ENCODE results near the gene PTPRB. TPM values are rescaled to one million over a fixed set of nuclear protein-coding genes. Genes with fewer than 3 reads are reported as not detected.

Gene PTPRB
- total and polyA plus RNA-seq, 2 donors (not counting 1 experiment from before 2014, with no cell fraction given): 0.01 TPM; not detected in 1

- no peak overlapping the region for H3K4me3 Mint-ChIP-seq
- no peak for ATAC-seq (ENCODE audit: low read depth)
- H3K27ac Mint-ChIP-seq: no peak overlapping the region
- H3K4me1 Mint-ChIP-seq: no peaks in the 10 kb centered on the region
- Histone ChIP-seq H2AFZ (ENCODE audit: insufficient read depth, low read depth, low read length, poor library complexity, severe bottlenecking) (no peak overlapping the region), H3K4me3 (ENCODE audit: control extremely low read depth in 1 of 5, extremely low read depth in 1 of 5, insufficient read depth in 1 of 5, low read depth in 2 of 5, low read length in 4 of 5) (no peak overlapping the region), H3K36me3 (replicated peaks in 1 of 2; ENCODE audit: control extremely low read depth in 1 of 2, control insufficient read depth in 1 of 2, extremely low read depth in 1 of 2, insufficient read depth in 2 of 2, low read length in 1 of 2) (no peaks in the 10 kb centered on the region), H3K4me2 (replicated peaks; ENCODE audit: low read depth, low read length, poor library complexity, severe bottlenecking) (no peak overlapping the region), H3K4me1 (ENCODE audit: control insufficient read depth in 2 of 2, insufficient read depth in 2 of 2, low read length in 2 of 2) (no peaks in the 10 kb centered on the region), H3K79me2 (ENCODE audit: control insufficient read depth, insufficient read depth, low read length) (no peaks in the 10 kb centered on the region), H4K20me1 (ENCODE audit: control insufficient read depth, insufficient read depth, low read length, poor library complexity, severe bottlenecking) (no peaks in the 10 kb centered on the region), H3K9me3 (ENCODE audit: control extremely low read depth in 1 of 3, control insufficient read depth in 2 of 3, insufficient read depth in 1 of 3, low read length in 2 of 3) (peaks cover 0 to 3% (median 0%) of the 10 kb centered on the region in 3 donors), H3K27me3 (replicated peaks in 1 of 4; ENCODE audit: control extremely low read depth in 1 of 4, control insufficient read depth in 3 of 4, insufficient read depth in 4 of 4, low read length in 3 of 4) (peaks cover 0 to 5% (median 1%) of the 10 kb centered on the region in 4 experiments), H3K27ac (ENCODE audit: low read length in 2 of 2) (no peak overlapping the region), H3K9ac (ENCODE audit: low read length) (no peak overlapping the region)
- ChIA-PET CTCF (no interaction called here), POLR2A (no interaction called here)
- no peaks in the 10 kb centered on the region for H3K9me3 Mint-ChIP-seq (ENCODE audit: insufficient read depth)
- no CpG with 5 or more reads among the region's 4 CpGs for WGBS (ENCODE audit: insufficient coverage)
- TF ChIP-seq EZH2 (IDR thresholded peaks at IDR 0.05; ENCODE audit: borderline replicate concordance, insufficient read depth, low read depth, low read length, poor library complexity, severe bottlenecking) (no peak), CTCF (IDR thresholded peaks at IDR 0.05) (no peak)
- H3K27me3 Mint-ChIP-seq: peaks cover 17% of the 10 kb centered on the region
- no peak for DNase-seq
- intact Hi-C loops (cut with micrococcal nuclease): no loop called here
Observed at GRCh38 chr12:70617450-70617849, 19.8 kb downstream of the PTPRB start.

GRCh38 chr12:70615174-70615866 is 21.9 kb downstream of the PTPRB start:
- peaks cover 0 to 3% (median 0%) of the 10 kb centered on the region in 3 donors for H3K9me3 ChIP-seq (ENCODE audit: control extremely low read depth in 1 of 3, control insufficient read depth in 2 of 3, insufficient read depth in 1 of 3, low read length in 2 of 3)
- intact Hi-C loops (cut with micrococcal nuclease): no loop called here
- ChIA-PET CTCF (no interaction called here), POLR2A (no interaction called here)
- no peaks in the 10 kb centered on the region for H3K79me2 ChIP-seq (ENCODE audit: control insufficient read depth, insufficient read depth, low read length)
- TF ChIP-seq CTCF (IDR thresholded peaks at IDR 0.05) (no peak), EZH2 (IDR thresholded peaks at IDR 0.05; ENCODE audit: borderline replicate concordance, insufficient read depth, low read depth, low read length, poor library complexity, severe bottlenecking) (no peak)
- peaks cover 0 to 5% (median 1%) of the 10 kb centered on the region in 4 experiments for H3K27me3 ChIP-seq (replicated peaks in 1 of 4; ENCODE audit: control extremely low read depth in 1 of 4, control insufficient read depth in 3 of 4, insufficient read depth in 4 of 4, low read length in 3 of 4)
- no peak overlapping the region for H3K4me2 ChIP-seq (replicated peaks; ENCODE audit: low read depth, low read length, poor library complexity, severe bottlenecking)
- H3K36me3 ChIP-seq (replicated peaks in 1 of 2; ENCODE audit: control extremely low read depth in 1 of 2, control insufficient read depth in 1 of 2, extremely low read depth in 1 of 2, insufficient read depth in 2 of 2, low read length in 1 of 2): no peaks in the 10 kb centered on the region
- H3K9ac ChIP-seq (ENCODE audit: low read length): no peak overlapping the region
- H4K20me1 ChIP-seq (ENCODE audit: control insufficient read depth, insufficient read depth, low read length, poor library complexity, severe bottlenecking): no peaks in the 10 kb centered on the region
- H3K27ac Mint-ChIP-seq: no peak overlapping the region
- WGBS (ENCODE audit: insufficient coverage): no CpG with 5 or more reads among the region's 5 CpGs
- no peak overlapping the region for H3K4me3 Mint-ChIP-seq
- no peak overlapping the region for H2AFZ ChIP-seq (ENCODE audit: insufficient read depth, low read depth, low read length, poor library complexity, severe bottlenecking)
- no peaks in the 10 kb centered on the region for H3K9me3 Mint-ChIP-seq (ENCODE audit: insufficient read depth)
- H3K27ac ChIP-seq (ENCODE audit: low read length in 2 of 2): no peak overlapping the region
- peaks cover 28% of the 10 kb centered on the region for H3K27me3 Mint-ChIP-seq
- ATAC-seq (ENCODE audit: low read depth) (no peak), DNase-seq (no peak)
- H3K4me1 ChIP-seq (ENCODE audit: control insufficient read depth in 2 of 2, insufficient read depth in 2 of 2, low read length in 2 of 2): no peaks in the 10 kb centered on the region
- no peak overlapping the region for H3K4me3 ChIP-seq (ENCODE audit: control extremely low read depth in 1 of 5, extremely low read depth in 1 of 5, insufficient read depth in 1 of 5, low read depth in 2 of 5, low read length in 4 of 5)
- peaks cover 3% of the 10 kb centered on the region for H3K4me1 Mint-ChIP-seq
